ENCODE results near the gene HHAT.
A peak's percentile ranks its signal among the peaks of the same experiment; 100 is the strongest.

HHAT gene

GRCh38 chr1:210490781-210491180 is 162.1 kb downstream of the HHAT start:
- peak; percentile 10 for DNase-seq

- peak; percentile 70 for DNase-seq
These were observed 167.4 kb downstream of the HHAT start for GRCh38 chr1:210496063-210496462.

GRCh38 chr1:210499956-210500355 is 171.3 kb downstream of the HHAT start:
- no peak for DNase-seq

GRCh38 chr1:210500831-210501230 is 172.1 kb downstream of the HHAT start:
- no peak for DNase-seq

GRCh38 chr1:210504286-210504685 is 175.6 kb downstream of the HHAT start:
- DNase-seq = no peak

- DNase-seq = peak; percentile 29
These were observed 177.1 kb downstream of the HHAT start for GRCh38 chr1:210505601-210506496.

- no peak for DNase-seq
These were observed 178.0 kb downstream of the HHAT start for GRCh38 chr1:210506689-210507088.

GRCh38 chr1:210516092-210516656 is 187.5 kb downstream of the HHAT start:
- DNase-seq = no peak

- no peak for DNase-seq
These were observed 188.2 kb downstream of the HHAT start for GRCh38 chr1:210516697-210517459.

- no peak for DNase-seq
These were observed 195.1 kb downstream of the HHAT start for GRCh38 chr1:210523830-210524229.

GRCh38 chr1:210525716-210526454 is 197.2 kb downstream of the HHAT start:
- DNase-seq = no peak

- DNase-seq = no peak
These were observed 198.4 kb downstream of the HHAT start for GRCh38 chr1:210527091-210527490.

GRCh38 chr1:210531475-210532222 is 202.9 kb downstream of the HHAT start:
- no peak for DNase-seq

- no peak for DNase-seq
These were observed 203.5 kb downstream of the HHAT start for GRCh38 chr1:210532223-210532598.

- no peak for DNase-seq
These were observed 207.1 kb downstream of the HHAT start for GRCh38 chr1:210535761-210536160.

GRCh38 chr1:210536254-210536961 is 207.7 kb downstream of the HHAT start:
- no peak for DNase-seq

GRCh38 chr1:210540288-210540687 is 211.6 kb downstream of the HHAT start:
- no peak for DNase-seq

GRCh38 chr1:210541680-210542358 is 213.1 kb downstream of the HHAT start:
- DNase-seq = peak; percentile 69

- DNase-seq = no peak
These were observed 223.2 kb downstream of the HHAT start for GRCh38 chr1:210551899-210552298.

GRCh38 chr1:210553711-210554110 is 225.0 kb downstream of the HHAT start:
- DNase-seq = no peak

GRCh38 chr1:210554382-210554781 is 225.7 kb downstream of the HHAT start:
- DNase-seq = no peak

Data from fibroblast of skin of back (primary cell).